ENCODE results near the gene NFKBIZ.
"Not testable (repeated sequence)": the region's sequence is repeated elsewhere in the genome, so short reads cannot be mapped to it uniquely, and the experiment has no call there.

Gene NFKBIZ

GRCh38 chr3:101851072-101851770 is 1.9 kb downstream of the NFKBIZ start:
- no peak for DNase-seq (ENCODE audit: low read depth)

- DNase-seq (ENCODE audit: low read depth), result no peak
Measured at GRCh38 chr3:101851850-101852714, 2.8 kb downstream of the NFKBIZ start.

GRCh38 chr3:101852983-101853840 is 3.9 kb downstream of the NFKBIZ start:
- no peak for DNase-seq (ENCODE audit: low read depth)

GRCh38 chr3:101853982-101854381 is 4.7 kb downstream of the NFKBIZ start:
- no peak for DNase-seq (ENCODE audit: low read depth)

GRCh38 chr3:101854608-101855304 is 5.4 kb downstream of the NFKBIZ start:
- DNase-seq (ENCODE audit: low read depth), result no peak

GRCh38 chr3:101857301-101857741 is 8.0 kb downstream of the NFKBIZ start:
- no peak for DNase-seq (ENCODE audit: low read depth)

- no peak for DNase-seq (ENCODE audit: low read depth)
Measured at GRCh38 chr3:101858464-101859030, 9.2 kb downstream of the NFKBIZ start.

GRCh38 chr3:101859882-101860448 is 10.7 kb downstream of the NFKBIZ start:
- no peak for DNase-seq (ENCODE audit: low read depth)

GRCh38 chr3:101861212-101861788 is 12.0 kb downstream of the NFKBIZ start:
- DNase-seq (ENCODE audit: low read depth), result peak; percentile 55

GRCh38 chr3:101861789-101862415 is 12.6 kb downstream of the NFKBIZ start:
- DNase-seq (ENCODE audit: low read depth), result no peak

GRCh38 chr3:101862416-101863165 is 13.3 kb downstream of the NFKBIZ start:
- DNase-seq (ENCODE audit: low read depth), result no peak

- not testable (repeated sequence) for DNase-seq (ENCODE audit: low read depth)
Measured at GRCh38 chr3:101864926-101865325, 15.6 kb downstream of the NFKBIZ start.

- no peak for DNase-seq (ENCODE audit: low read depth)
Measured at GRCh38 chr3:101865751-101866509, 16.6 kb downstream of the NFKBIZ start.

GRCh38 chr3:101867511-101867910 is 18.2 kb downstream of the NFKBIZ start:
- DNase-seq (ENCODE audit: low read depth), result no peak

- no peak for DNase-seq (ENCODE audit: low read depth)
Measured at GRCh38 chr3:101867996-101868395, 18.7 kb downstream of the NFKBIZ start.

GRCh38 chr3:101868534-101869464 is 19.5 kb downstream of the NFKBIZ start:
- peak; percentile 73 for DNase-seq (ENCODE audit: low read depth)

GRCh38 chr3:101870138-101870537 is 20.8 kb downstream of the NFKBIZ start:
- DNase-seq (ENCODE audit: low read depth), result no peak

Measured in iris pigment epithelial cell (primary cell).